ENCODE measurements around the gene TOP3B.
A peak's percentile ranks its signal among the peaks of the same experiment; 100 is the strongest.

Gene TOP3B

GRCh38 chr22:21939461-21939913 lies 43.1 kb downstream of the TOP3B start:
- DNase-seq: no peak
- H3K4me3 ChIP-seq (ENCODE audit: low read depth, low read length): no peak overlapping the region
- in situ Hi-C loops (cut with HindIII; ENCODE audit: low pct_ligation_motif_present, low sequenced_read_pairs): loop anchor here (25.0 kb wide), 1 partner anchor 227 kb away; no protein-coding TSS in a partner anchor
- H3K27ac ChIP-seq: peak overlapping the region; percentile 10
- no peak for TF ChIP-seq CTCF (IDR thresholded peaks at IDR 0.05; ENCODE audit: low read depth, low read length, missing control alignments)
- H3K27me3 ChIP-seq (replicated peaks): no peaks in the 10 kb centered on the region
- H3K36me3 ChIP-seq (replicated peaks): peaks cover 15% of the 10 kb centered on the region

GRCh38 chr22:21938906-21939305 lies 43.7 kb downstream of the TOP3B start:
- no peak overlapping the region for H3K4me3 ChIP-seq (ENCODE audit: low read depth, low read length)
- H3K36me3 ChIP-seq (replicated peaks): peaks cover 9% of the 10 kb centered on the region
- in situ Hi-C loops (cut with HindIII; ENCODE audit: low pct_ligation_motif_present, low sequenced_read_pairs): loop anchor here (25.0 kb wide), 1 partner anchor 227 kb away; no protein-coding TSS in a partner anchor
- DNase-seq: no peak
- H3K27me3 ChIP-seq (replicated peaks): no peaks in the 10 kb centered on the region
- H3K27ac ChIP-seq: peak overlapping the region; percentile 79
- TF ChIP-seq CTCF (IDR thresholded peaks at IDR 0.05; ENCODE audit: low read depth, low read length, missing control alignments): no peak

- H3K27ac ChIP-seq: peak overlapping the region; percentile 79
- H3K36me3 ChIP-seq (replicated peaks): peaks cover 14% of the 10 kb centered on the region
- in situ Hi-C loops (cut with HindIII; ENCODE audit: low pct_ligation_motif_present, low sequenced_read_pairs): loop anchor here (25.0 kb wide), 1 partner anchor 226 kb away; no protein-coding TSS in a partner anchor
- H3K27me3 ChIP-seq (replicated peaks): no peaks in the 10 kb centered on the region
- peak overlapping the region; percentile 65 for H3K4me3 ChIP-seq (ENCODE audit: low read depth, low read length)
- DNase-seq: peak; percentile 88
- peak; percentile 99 for TF ChIP-seq CTCF (IDR thresholded peaks at IDR 0.05; ENCODE audit: low read depth, low read length, missing control alignments)
Observed at GRCh38 chr22:21938071-21938822, 44.3 kb downstream of the TOP3B start.

- Histone ChIP-seq H3K27me3 (replicated peaks) (no peaks in the 10 kb centered on the region), H3K36me3 (replicated peaks) (peaks cover 19% of the 10 kb centered on the region), H3K4me3 (ENCODE audit: low read depth, low read length) (peak overlapping the region; percentile 65), H3K27ac (peak overlapping the region; percentile 79)
- no peak for DNase-seq
- in situ Hi-C loops (cut with HindIII; ENCODE audit: low pct_ligation_motif_present, low sequenced_read_pairs): loop anchor here (25.0 kb wide), 1 partner anchor 225 kb away; no protein-coding TSS in a partner anchor
- TF ChIP-seq CTCF (IDR thresholded peaks at IDR 0.05; ENCODE audit: low read depth, low read length, missing control alignments): no peak
Observed at GRCh38 chr22:21937821-21938070, 44.8 kb downstream of the TOP3B start.

GRCh38 chr22:21937041-21937820 lies 45.4 kb downstream of the TOP3B start:
- Histone ChIP-seq H3K4me3 (ENCODE audit: low read depth, low read length) (peak overlapping the region; percentile 65), H3K27ac (peak overlapping the region; percentile 79), H3K27me3 (replicated peaks) (no peaks in the 10 kb centered on the region), H3K36me3 (replicated peaks) (peaks cover 24% of the 10 kb centered on the region)
- no peak for DNase-seq
- in situ Hi-C loops (cut with HindIII; ENCODE audit: low pct_ligation_motif_present, low sequenced_read_pairs): loop anchor here (25.0 kb wide), 1 partner anchor 225 kb away; no protein-coding TSS in a partner anchor
- no peak for TF ChIP-seq CTCF (IDR thresholded peaks at IDR 0.05; ENCODE audit: low read depth, low read length, missing control alignments)
